ENCODE data around the gene KRT25. TPM values are rescaled to one million over a fixed set of nuclear protein-coding genes. Genes with fewer than 3 reads are reported as not detected.

Gene KRT25
- total and polyA plus RNA-seq, 2 of the 8 experiments (the other 6 are each of a cell fraction or from before 2014, with no cell fraction given) = not detected

- Histone ChIP-seq H2AK5ac (ENCODE audit: low read depth, low read length) (no peak overlapping the region), H4K91ac (replicated peaks; ENCODE audit: insufficient read length, low read length) (no peak overlapping the region), H3K56ac (replicated peaks; ENCODE audit: insufficient read length, low read depth, low read length) (no peak overlapping the region), H2BK20ac (ENCODE audit: low read length) (no peak overlapping the region), H3K27me3 (replicated peaks in 1 of 4; ENCODE audit: control insufficient read depth in 3 of 4, extremely low read depth in 1 of 4, insufficient read depth in 3 of 4, low read length in 3 of 4) (no peaks in the 10 kb centered on the region), H3K9me3 (ENCODE audit: insufficient read depth in 2 of 2, low read depth in 1 of 2, low read length in 1 of 2) (no peaks in the 10 kb centered on the region), H4K5ac (ENCODE audit: insufficient read length, low read depth, low read length) (no peak overlapping the region), H2AFZ (ENCODE audit: low read length) (no peak overlapping the region), H4K8ac (ENCODE audit: extremely low read depth, insufficient read depth, low read length) (no peak overlapping the region), H2BK15ac (ENCODE audit: low read length) (no peak overlapping the region), H3K23me2 (ENCODE audit: low read depth, low read length) (no peaks in the 10 kb centered on the region), H2BK120ac (replicated peaks; ENCODE audit: low read depth, low read length) (no peak overlapping the region), H3K36me3 (ENCODE audit: control insufficient read depth in 2 of 4, insufficient read depth in 4 of 4, low read length in 3 of 4) (no peaks in the 10 kb centered on the region), H3K9ac (replicated peaks in 1 of 4; ENCODE audit: extremely low read depth in 1 of 4, low read depth in 3 of 4, low read length in 3 of 4) (no peak overlapping the region), H3K18ac (ENCODE audit: extremely low read depth, low read length) (no peak overlapping the region), H4K20me1 (replicated peaks in 1 of 2; ENCODE audit: control insufficient read depth in 1 of 2, insufficient read depth in 2 of 2, low read length in 2 of 2) (no peaks in the 10 kb centered on the region), H3K4me1 (replicated peaks in 1 of 4; ENCODE audit: control insufficient read depth in 3 of 4, insufficient read depth in 4 of 4, low read length in 3 of 4) (no peaks in the 10 kb centered on the region), H2BK12ac (ENCODE audit: low read depth, low read length) (no peak overlapping the region), H3K4me2 (ENCODE audit: insufficient read depth in 1 of 2, low read depth in 2 of 2, low read length in 2 of 2) (no peak overlapping the region), H3K4me3 (ENCODE audit: extremely low read depth in 1 of 4, insufficient read depth in 2 of 4, low read depth in 3 of 4, low read length in 4 of 4) (no peak overlapping the region), H3K79me1 (ENCODE audit: low read depth, low read length) (no peaks in the 10 kb centered on the region), H2BK5ac (ENCODE audit: low read depth, low read length) (no peak overlapping the region), H3K27ac (ENCODE audit: low read depth, low read length) (no peak overlapping the region), H3K4ac (replicated peaks; ENCODE audit: insufficient read length, low read depth, low read length) (no peak overlapping the region), H3K14ac (ENCODE audit: insufficient read length) (no peak overlapping the region), H3K79me2 (ENCODE audit: control insufficient read depth in 1 of 2, insufficient read depth in 2 of 2, low read length in 2 of 2) (no peaks in the 10 kb centered on the region), H3K23ac (ENCODE audit: insufficient read length) (no peak overlapping the region)
- ChIA-PET CTCF (ENCODE audit: partially characterized antibody) (interaction anchor here (0.6 to 1.2 kb wide), 2 partner anchors 10 to 166 kb away, joined by 3 to 4 read pairs; no protein-coding TSS in a partner anchor), POLR2A (ENCODE audit: partially characterized antibody) (no interaction called here)
- FAIRE-seq (no peak), DNase-seq (ENCODE audit: low read depth in 1 of 2, low spot score in 2 of 2) (no peak)
- 83% methylated on average over 4 of the region's 4 CpGs; no CpG with 5 or more reads in 1 of the 2 experiments for WGBS, 2 experiments (ENCODE audit: extremely low coverage in 1 of 2, insufficient coverage in 1 of 2, insufficient read length in 1 of 2, insufficient replicate concordance in 2 of 2, low coverage in 1 of 2, low lambda C conversion rate in 2 of 2, missing lambda C conversion rate in 1 of 2)
- TF ChIP-seq YY1 (IDR thresholded peaks at IDR 0.05; ENCODE audit: low read depth, low read length) = no peak
- no peak for TF ChIP-seq KDM5A (IDR thresholded peaks at IDR 0.05; ENCODE audit: low read length)
- TF ChIP-seq CBX8 (IDR thresholded peaks at IDR 0.05; ENCODE audit: borderline replicate concordance, low read depth, low read length) = no peak
- TF ChIP-seq CEBPB (IDR thresholded peaks at IDR 0.05; ENCODE audit: low read depth, low read length) = no peak
- TF ChIP-seq SAP30 (IDR thresholded peaks at IDR 0.05; ENCODE audit: insufficient read depth, insufficient replicate concordance, low read length) = no peak
- TF ChIP-seq SP2 (IDR thresholded peaks at IDR 0.05; ENCODE audit: low read length) = no peak
These were observed 49.5 kb downstream of the KRT25 start for GRCh38 chr17:40705584-40705983.
